HCT116 (cell line): ENCODE measurements around the gene GALNT2. TPM values are rescaled to one million over a fixed set of nuclear protein-coding genes. Genes with fewer than 3 reads are reported as not detected.

ENCODE experiments used
- ATAC-seq: fragments of 200-7000 bp; cut with Tn5 transposase; 2 replicates; pipeline ENCODE4 v1.9.1; 2020; ENCODE audit warnings: mild to moderate bottlenecking, moderate library complexity
- BruUV-seq: library from RNA; stranded (reverse); fragments of 400-500 nt; replicated peaks from 2 replicates; lab custom pipeline; 2021; lab: Mats Ljungman, UMichigan
- CTCF ChIA-PET: fragments of 300-600 bp; sonication (Branson Sonifier 250); formaldehyde crosslinking; loops from one replicate; lab custom pipeline; 2021; ENCODE audit warnings: antibody characterized with exemption; lab: Charles Lee
- POLR2A ChIA-PET: fragments of 300-600, 350-600 bp; sonication (Branson Sonifier 250); formaldehyde crosslinking; loops from one replicate; lab custom pipeline; 2021; ENCODE audit warnings: antibody characterized with exemption; lab: Charles Lee
- RAD21 ChIA-PET, 2 experiments: fragments of 300-600 bp; sonication (Branson Sonifier 250); formaldehyde crosslinking; loops; one replicate each; lab custom pipeline; 2023; ENCODE audit warnings: low total read pairs in 2 of 2; ENCODE audit not compliant: uncharacterized antibody in 2 of 2, unreplicated experiment in 2 of 2, low non-redundant PET in 1 of 2; lab: Charles Lee
- DNase-seq: peaks from one replicate; pipeline ENCODE4 v3.0.0-alpha.2; 2010; ENCODE audit warnings: low read depth, low spot score
- H2AFZ ChIP-seq: fragments of 200-600 bp; shearing (Covaris generic), sonication (generic); 2 replicates; pipeline ENCODE4 v1.6.1; 2017; ENCODE audit warnings: low read depth, mixed run types, mixed read lengths, antibody characterized with exemption, low read length; ENCODE audit not compliant: poor library complexity, severe bottlenecking
- H3K27ac ChIP-seq: 2 replicates; pipeline ENCODE4 v1.5.1; 2012; ENCODE audit warnings: low read depth, low read length
- H3K27me3 ChIP-seq: fragments of 200-600 bp; sonication (generic); 2 replicates; pipeline ENCODE4 v1.6.1; 2016; ENCODE audit warnings: mixed run types, low read length, mixed read lengths; ENCODE audit not compliant: insufficient read depth
- H3K36me3 ChIP-seq, 2 experiments: fragments of 200-500 bp in 1 of 2; fragments of 200-600 bp in 1 of 2; sonication (Bioruptor generic) in 1 of 2; sonication (generic) in 1 of 2; 2 replicates each; pipeline versions ENCODE4 v1.5.1 to v1.6.1; 2014 to 2016; ENCODE audit warnings: low read length in 2 of 2, inconsistent platforms in 1 of 2, mixed read lengths in 1 of 2, mixed run types in 1 of 2; ENCODE audit not compliant: insufficient read depth in 2 of 2, control insufficient read depth in 1 of 2
- H3K4me1 ChIP-seq, 2 experiments: fragments of 200-600 bp in 1 of 2; sonication (generic) in 1 of 2; 2 replicates each; pipeline versions ENCODE4 v1.5.1 to v1.6.1; 2012 to 2017; ENCODE audit warnings: low read length in 2 of 2, inconsistent platforms in 1 of 2, mild to moderate bottlenecking in 1 of 2, mixed read lengths in 1 of 2, mixed run types in 1 of 2, moderate library complexity in 1 of 2; ENCODE audit not compliant: insufficient read depth in 2 of 2, control insufficient read depth in 1 of 2
- H3K4me2 ChIP-seq: fragments of 200-600 bp; sonication (generic); 2 replicates; pipeline ENCODE4 v1.6.1; 2017; ENCODE audit warnings: mixed run types, low read length, mixed read lengths
- H3K4me3 ChIP-seq, 2 experiments: fragments of 200-600 bp in 1 of 2; sonication (generic) in 1 of 2; replicated peaks in 1 of 2; 2 replicates each; pipeline ENCODE4 v1.5.1; 2011 to 2016; ENCODE audit warnings: low read length in 2 of 2, control low read depth in 1 of 2, low read depth in 1 of 2, mild to moderate bottlenecking in 1 of 2, mixed read lengths in 1 of 2, mixed run types in 1 of 2
- H3K79me2 ChIP-seq: fragments of 200-600 bp; sonication (generic); 2 replicates; pipeline ENCODE4 v1.6.1; 2017; ENCODE audit warnings: mild to moderate bottlenecking, mixed run types, low read length, moderate library complexity, mixed read lengths; ENCODE audit not compliant: insufficient read depth
- H3K9ac ChIP-seq: fragments of 200-600 bp; sonication (generic); 2 replicates; pipeline ENCODE4 v1.6.1; 2016; ENCODE audit warnings: low read length, mixed read lengths
- H3K9me2 ChIP-seq: fragments of 200-600 bp; sonication (generic), shearing (Covaris generic); 2 replicates; pipeline ENCODE4 v1.6.1; 2017; ENCODE audit warnings: mixed run types, mild to moderate bottlenecking, moderate library complexity; ENCODE audit not compliant: insufficient read depth
- H3K9me3 ChIP-seq, 2 experiments: fragments of 200-500 bp in 1 of 2; fragments of 200-600 bp in 1 of 2; sonication (Bioruptor generic) in 1 of 2; sonication (generic) in 1 of 2; 2 replicates each; pipeline ENCODE4 v1.6.1; 2014 to 2017; ENCODE audit warnings: low read length in 2 of 2, mixed read lengths in 2 of 2, inconsistent platforms in 1 of 2, low read depth in 1 of 2, mild to moderate bottlenecking in 1 of 2, mixed run types in 1 of 2, moderate library complexity in 1 of 2; ENCODE audit not compliant: control insufficient read depth in 1 of 2, insufficient read depth in 1 of 2
- H4K20me1 ChIP-seq: fragments of 200-600 bp; sonication (generic), shearing (Covaris generic); 2 replicates; pipeline ENCODE4 v1.6.1; 2017; ENCODE audit warnings: mixed run types, mild to moderate bottlenecking, moderate library complexity; ENCODE audit not compliant: insufficient read depth
- EZH2 ChIP-seq: fragments of 200-600 bp; sonication (generic); IDR thresholded peaks from 2 replicates; pipeline ENCODE4 v1.6.1; 2017; ENCODE audit warnings: antibody characterized with exemption, mixed run types
- JUND ChIP-seq: IDR thresholded peaks from 2 replicates; pipeline ENCODE4 v1.6.1; 2012
- POLR2A ChIP-seq: IDR thresholded peaks from 2 replicates; pipeline ENCODE4 v1.7.0; 2011; ENCODE audit warnings: borderline replicate concordance; ENCODE audit not compliant: insufficient read depth, insufficient read length; ENCODE audit errors: extremely low read depth
- ZNF274 ChIP-seq: fragments of 200-500 bp; sonication (Bioruptor generic); IDR thresholded peaks from 2 replicates; pipeline ENCODE4 v1.6.1; 2014; ENCODE audit warnings: mild to moderate bottlenecking, low read depth, low read length, inconsistent platforms
- intact Hi-C: fragments of 100-400 bp; cut with micrococcal nuclease; formaldehyde crosslinking; loops from 2 replicates; pipeline ENCODE4 v1.10.0; 2022
- total RNA-seq: library from RNA; stranded (reverse); gene quantifications from one replicate; pipeline ENCODE4 v1.2.1, GENCODE V29; 2021; ENCODE audit not compliant: unreplicated experiment
- TF ChIP-seq, protein P1 (sequence below): IDR thresholded peaks from 2 replicates; pipeline ENCODE4 v1.6.1; 2012; ENCODE audit warnings: low read depth

Gene GALNT2
- total RNA-seq, 1 experiment from 2014 or later = 40.8 TPM

DNA sequence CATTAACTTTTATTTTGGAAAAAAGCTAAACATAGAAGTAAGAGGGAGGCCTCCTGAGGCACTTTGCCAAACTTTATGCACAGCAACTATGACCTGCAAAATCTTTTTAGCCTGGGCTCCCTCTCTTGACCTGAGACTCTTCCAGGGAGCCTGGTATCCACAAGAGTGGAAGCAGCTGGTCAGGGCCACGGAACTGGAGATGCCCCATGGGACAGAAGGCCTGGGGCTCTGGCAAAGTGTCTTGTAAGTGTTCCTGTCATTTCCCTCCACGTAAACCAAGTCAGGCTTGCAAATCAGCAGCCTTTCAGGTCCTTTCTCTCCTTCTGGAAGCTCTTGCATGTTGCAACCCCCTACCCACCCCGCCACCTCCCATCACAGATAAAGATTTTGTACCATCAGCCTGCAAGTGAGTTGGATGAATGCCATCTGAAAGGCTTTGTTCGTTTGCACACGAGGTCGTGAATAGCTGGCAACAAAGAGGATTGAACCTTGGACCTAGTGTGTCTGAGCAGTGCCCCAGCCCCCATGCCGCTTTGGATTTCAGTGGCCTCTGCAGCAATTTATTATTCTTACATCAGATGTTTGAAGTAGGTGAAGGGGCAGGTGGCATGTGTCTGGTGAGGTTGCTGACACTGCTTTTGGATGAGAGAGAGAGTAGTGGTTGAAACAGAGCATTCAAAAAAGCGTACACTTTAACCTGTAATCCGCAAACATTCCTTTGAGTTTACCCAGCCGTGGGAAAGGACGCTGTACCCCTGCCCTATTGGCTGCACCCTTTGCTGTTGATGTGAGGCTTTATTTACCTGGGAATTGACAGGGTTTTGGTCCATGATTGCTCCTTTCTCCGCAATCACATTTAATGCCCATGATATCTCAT is 91.6 kb downstream of the GALNT2 start:
- H3K9ac ChIP-seq = no peak overlapping the region
- H3K9me2 ChIP-seq = no peaks in the 10 kb centered on the region
- ChIA-PET RAD21 (no interaction called here), CTCF (no interaction called here), POLR2A (no interaction called here)
- intact Hi-C loops = no loop called here
- BruUV-seq = no TSS peak
- no peak overlapping the region for H3K27ac ChIP-seq
- DNase-seq (no peak), ATAC-seq (no peak)
- H3K79me2 ChIP-seq = no peaks in the 10 kb centered on the region; the same call in 1 of the 2 replicates
- no peak overlapping the region for H2AFZ ChIP-seq
- H3K4me1 ChIP-seq = no peaks in the 10 kb centered on the region
- H3K4me2 ChIP-seq = no peak overlapping the region
- H3K4me3 ChIP-seq = no peak overlapping the region
- H3K36me3 ChIP-seq = no peaks in the 10 kb centered on the region
- no peak for TF ChIP-seq EZH2
- TF ChIP-seq, protein P1, sequence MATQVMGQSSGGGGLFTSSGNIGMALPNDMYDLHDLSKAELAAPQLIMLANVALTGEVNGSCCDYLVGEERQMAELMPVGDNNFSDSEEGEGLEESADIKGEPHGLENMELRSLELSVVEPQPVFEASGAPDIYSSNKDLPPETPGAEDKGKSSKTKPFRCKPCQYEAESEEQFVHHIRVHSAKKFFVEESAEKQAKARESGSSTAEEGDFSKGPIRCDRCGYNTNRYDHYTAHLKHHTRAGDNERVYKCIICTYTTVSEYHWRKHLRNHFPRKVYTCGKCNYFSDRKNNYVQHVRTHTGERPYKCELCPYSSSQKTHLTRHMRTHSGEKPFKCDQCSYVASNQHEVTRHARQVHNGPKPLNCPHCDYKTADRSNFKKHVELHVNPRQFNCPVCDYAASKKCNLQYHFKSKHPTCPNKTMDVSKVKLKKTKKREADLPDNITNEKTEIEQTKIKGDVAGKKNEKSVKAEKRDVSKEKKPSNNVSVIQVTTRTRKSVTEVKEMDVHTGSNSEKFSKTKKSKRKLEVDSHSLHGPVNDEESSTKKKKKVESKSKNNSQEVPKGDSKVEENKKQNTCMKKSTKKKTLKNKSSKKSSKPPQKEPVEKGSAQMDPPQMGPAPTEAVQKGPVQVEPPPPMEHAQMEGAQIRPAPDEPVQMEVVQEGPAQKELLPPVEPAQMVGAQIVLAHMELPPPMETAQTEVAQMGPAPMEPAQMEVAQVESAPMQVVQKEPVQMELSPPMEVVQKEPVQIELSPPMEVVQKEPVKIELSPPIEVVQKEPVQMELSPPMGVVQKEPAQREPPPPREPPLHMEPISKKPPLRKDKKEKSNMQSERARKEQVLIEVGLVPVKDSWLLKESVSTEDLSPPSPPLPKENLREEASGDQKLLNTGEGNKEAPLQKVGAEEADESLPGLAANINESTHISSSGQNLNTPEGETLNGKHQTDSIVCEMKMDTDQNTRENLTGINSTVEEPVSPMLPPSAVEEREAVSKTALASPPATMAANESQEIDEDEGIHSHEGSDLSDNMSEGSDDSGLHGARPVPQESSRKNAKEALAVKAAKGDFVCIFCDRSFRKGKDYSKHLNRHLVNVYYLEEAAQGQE = no peak
- no peak for TF ChIP-seq ZNF274
- no peak for TF ChIP-seq JUND
- TF ChIP-seq POLR2A = no peak
- H3K27me3 ChIP-seq = no peaks in the 10 kb centered on the region
- H4K20me1 ChIP-seq = no peaks in the 10 kb centered on the region
- H3K9me3 ChIP-seq = no peaks in the 10 kb centered on the region
